OCI-LY7 (cell line): ENCODE measurements around the gene DPP10. TPM values are rescaled to one million over a fixed set of nuclear protein-coding genes. Genes with fewer than 3 reads are reported as not detected.

ENCODE experiments used
- BruUV-seq: library from RNA; stranded (reverse); fragments of 400-500 nt; replicated peaks from 2 replicates; lab custom pipeline; 2021; lab: Mats Ljungman, UMichigan
- CTCF ChIA-PET: fragments of 300-600 bp; sonication (Branson Sonifier 250); formaldehyde crosslinking; loops from one replicate; lab custom pipeline; 2022; ENCODE audit warnings: antibody characterized with exemption; ENCODE audit not compliant: unreplicated experiment; lab: Charles Lee
- POLR2A ChIA-PET: fragments of 300-600 bp; sonication (Branson Sonifier 250); formaldehyde crosslinking; loops from one replicate; lab custom pipeline; 2022; ENCODE audit warnings: antibody characterized with exemption; lab: Charles Lee
- DNase-seq: peaks from one replicate; pipeline ENCODE4 v3.0.0-alpha.2; 2015; ENCODE audit warnings: low spot score
- H2AFZ ChIP-seq: fragments of 200-600 bp; sonication (generic), shearing (Covaris generic); 2 replicates; pipeline ENCODE4 v1.6.1; 2014; ENCODE audit warnings: mild to moderate bottlenecking, antibody characterized with exemption, low read length, moderate library complexity
- H3K27ac ChIP-seq: fragments of 200-600 bp; sonication (generic); 2 replicates; pipeline ENCODE4 v1.5.1; 2014; ENCODE audit warnings: mixed run types, low read depth, mild to moderate bottlenecking, moderate library complexity, low read length, inconsistent platforms; ENCODE audit not compliant: poor library complexity, severe bottlenecking
- H3K36me3 ChIP-seq: fragments of 200-600 bp; sonication (generic); 2 replicates; pipeline ENCODE4 v1.6.1; 2014; ENCODE audit warnings: mild to moderate bottlenecking, antibody characterized with exemption, low read length, moderate library complexity, mixed read lengths; ENCODE audit not compliant: insufficient read depth
- H3K4me1 ChIP-seq: fragments of 200-600 bp; sonication (generic); 2 replicates; pipeline ENCODE4 v1.5.1; 2014; ENCODE audit warnings: mild to moderate bottlenecking, low read length; ENCODE audit not compliant: insufficient read depth, poor library complexity, severe bottlenecking
- H3K4me2 ChIP-seq: fragments of 200-600 bp; sonication (generic); 2 replicates; pipeline ENCODE4 v1.6.1; 2014; ENCODE audit warnings: mild to moderate bottlenecking, low read length
- H3K4me3 ChIP-seq: fragments of 200-600 bp; sonication (generic); 2 replicates; pipeline ENCODE4 v1.5.1; 2014; ENCODE audit warnings: mild to moderate bottlenecking, low read depth, low read length; ENCODE audit not compliant: poor library complexity, severe bottlenecking
- H3K79me2 ChIP-seq: fragments of 200-600 bp; sonication (generic); 2 replicates; pipeline ENCODE4 v1.6.1; 2016; ENCODE audit warnings: low read depth, mild to moderate bottlenecking, low read length, moderate library complexity, mixed read lengths; ENCODE audit not compliant: insufficient read depth
- H3K9me2 ChIP-seq: fragments of 200-600 bp; sonication (generic); 2 replicates; pipeline ENCODE4 v1.6.1; 2016; ENCODE audit warnings: mild to moderate bottlenecking, low read length, mixed read lengths; ENCODE audit not compliant: insufficient read depth
- H3K9me3 ChIP-seq: fragments of 200-600 bp; sonication (generic); 2 replicates; pipeline ENCODE4 v1.6.1; 2014; ENCODE audit warnings: mild to moderate bottlenecking, mixed run types, low read length, mixed read lengths
- H4K20me1 ChIP-seq: fragments of 200-600 bp; sonication (generic); 2 replicates; pipeline ENCODE4 v1.6.1; 2014; ENCODE audit warnings: mild to moderate bottlenecking, antibody characterized with exemption, low read length, moderate library complexity, mixed read lengths; ENCODE audit not compliant: insufficient read depth
- EZH2phosphoT487 ChIP-seq: fragments of 200-600 bp; sonication (generic); IDR thresholded peaks from 2 replicates; pipeline ENCODE4 v1.6.1; 2018; ENCODE audit warnings: low read depth, borderline replicate concordance, mild to moderate bottlenecking, mixed run types, antibody characterized with exemption, low read length, moderate library complexity, mixed read lengths
- intact Hi-C: fragments of 100-400 bp; cut with micrococcal nuclease; formaldehyde crosslinking; loops from one replicate; pipeline ENCODE4 v1.10.0; 2022; ENCODE audit not compliant: unreplicated experiment
- total RNA-seq, 2 experiments: library from RNA; depleted of rRNA in 1 of 2; stranded (reverse); fragments of >200 nt in 1 of 2; shearing (Covaris generic) in 1 of 2; gene quantifications; 2 replicates each; pipeline ENCODE4 v1.2.3, GENCODE V29; 2014 to 2022
- TF ChIP-seq, protein P1 (sequence below): fragments of 200-600 bp; sonication (generic); conservative IDR thresholded peaks from 2 replicates; pipeline ENCODE4 v1.5.1; 2014; ENCODE audit warnings: mild to moderate bottlenecking, antibody characterized with exemption, low read length, moderate library complexity, mixed read lengths

DPP10 gene
- total RNA-seq, 2 experiments from 2014 or later, result not detected

DNA sequence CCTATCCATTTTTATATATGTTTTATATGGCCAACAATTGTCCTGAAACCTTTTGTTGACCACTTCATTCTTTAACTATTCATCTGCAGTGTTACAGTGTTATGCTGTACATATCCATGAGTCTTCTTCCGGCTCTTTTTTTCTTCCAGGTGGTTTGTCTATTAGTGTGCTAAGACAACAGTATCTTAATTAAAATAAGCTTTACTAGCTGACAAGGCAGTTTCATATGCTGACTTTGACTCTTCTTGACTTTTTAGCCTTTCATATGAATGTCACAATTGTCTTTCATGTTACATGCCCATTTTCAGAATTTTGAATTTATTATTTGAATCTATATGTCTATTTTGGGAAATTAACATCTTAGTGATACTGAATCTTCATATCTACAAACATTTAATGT, 1249.0 kb downstream of the DPP10 start:
- ChIA-PET POLR2A (no interaction called here), CTCF (no interaction called here)
- TF ChIP-seq, protein P1, sequence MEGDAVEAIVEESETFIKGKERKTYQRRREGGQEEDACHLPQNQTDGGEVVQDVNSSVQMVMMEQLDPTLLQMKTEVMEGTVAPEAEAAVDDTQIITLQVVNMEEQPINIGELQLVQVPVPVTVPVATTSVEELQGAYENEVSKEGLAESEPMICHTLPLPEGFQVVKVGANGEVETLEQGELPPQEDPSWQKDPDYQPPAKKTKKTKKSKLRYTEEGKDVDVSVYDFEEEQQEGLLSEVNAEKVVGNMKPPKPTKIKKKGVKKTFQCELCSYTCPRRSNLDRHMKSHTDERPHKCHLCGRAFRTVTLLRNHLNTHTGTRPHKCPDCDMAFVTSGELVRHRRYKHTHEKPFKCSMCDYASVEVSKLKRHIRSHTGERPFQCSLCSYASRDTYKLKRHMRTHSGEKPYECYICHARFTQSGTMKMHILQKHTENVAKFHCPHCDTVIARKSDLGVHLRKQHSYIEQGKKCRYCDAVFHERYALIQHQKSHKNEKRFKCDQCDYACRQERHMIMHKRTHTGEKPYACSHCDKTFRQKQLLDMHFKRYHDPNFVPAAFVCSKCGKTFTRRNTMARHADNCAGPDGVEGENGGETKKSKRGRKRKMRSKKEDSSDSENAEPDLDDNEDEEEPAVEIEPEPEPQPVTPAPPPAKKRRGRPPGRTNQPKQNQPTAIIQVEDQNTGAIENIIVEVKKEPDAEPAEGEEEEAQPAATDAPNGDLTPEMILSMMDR, result no peak
- TF ChIP-seq EZH2phosphoT487, result no peak
- Histone ChIP-seq H3K4me1 (no peaks in the 10 kb centered on the region), H3K4me2 (no peak overlapping the region), H3K36me3 (no peaks in the 10 kb centered on the region), H3K79me2 (no peaks in the 10 kb centered on the region), H4K20me1 (no peaks in the 10 kb centered on the region), H3K9me3 (no peaks in the 10 kb centered on the region), H3K4me3 (no peak overlapping the region), H3K27ac (no peak overlapping the region), H2AFZ (no peak overlapping the region), H3K9me2 (no peaks in the 10 kb centered on the region)
- intact Hi-C loops, result no loop called here
- BruUV-seq, result no TSS peak
- no peak for DNase-seq

GRCh38 chr2:115694651-115695050, 1252.2 kb downstream of the DPP10 start:
- Histone ChIP-seq H3K36me3 (no peaks in the 10 kb centered on the region), H3K4me3 (no peak overlapping the region), H3K4me2 (no peak overlapping the region), H3K9me3 (no peaks in the 10 kb centered on the region), H4K20me1 (no peaks in the 10 kb centered on the region), H2AFZ (no peak overlapping the region), H3K27ac (no peak overlapping the region), H3K4me1 (no peaks in the 10 kb centered on the region), H3K9me2 (no peaks in the 10 kb centered on the region), H3K79me2 (no peaks in the 10 kb centered on the region)
- TF ChIP-seq EZH2phosphoT487, result no peak
- TF ChIP-seq, protein P1, result no peak
- intact Hi-C loops, result no loop called here
- ChIA-PET CTCF (no interaction called here), POLR2A (interaction anchor here (0.6 to 1.3 kb wide), 2 partner anchors 10 to 77 kb away, joined by 3 to 4 read pairs; no protein-coding TSS in a partner anchor)
- DNase-seq, result no peak
- no TSS peak for BruUV-seq

- Histone ChIP-seq H3K27ac (no peak overlapping the region), H3K4me3 (no peak overlapping the region), H4K20me1 (no peaks in the 10 kb centered on the region), H3K4me1 (no peaks in the 10 kb centered on the region), H3K36me3 (no peaks in the 10 kb centered on the region), H3K9me2 (no peaks in the 10 kb centered on the region), H3K79me2 (no peaks in the 10 kb centered on the region), H3K9me3 (no peaks in the 10 kb centered on the region), H2AFZ (no peak overlapping the region), H3K4me2 (no peak overlapping the region)
- CTCF ChIA-PET, result no interaction called here
- POLR2A ChIA-PET, result interaction anchor here (0.7 kb wide), 1 partner anchor 8 kb away, joined by 3 read pairs; no protein-coding TSS in a partner anchor
- intact Hi-C loops, result no loop called here
- no peak for TF ChIP-seq EZH2phosphoT487
- TF ChIP-seq, protein P1, result no peak
- no TSS peak for BruUV-seq
- no peak for DNase-seq
Measured at GRCh38 chr2:115733190-115733775, 1290.8 kb downstream of the DPP10 start.
